ENCODE results near the gene STYXL1. TPM values are rescaled to one million over a fixed set of nuclear protein-coding genes. Genes with fewer than 3 reads are reported as not detected.

STYXL1 gene
- total RNA-seq, 1 experiment from 2014 or later: 21.3 TPM

GRCh38 chr7:76063114-76063513 is 15.3 kb upstream of the STYXL1 start:
- no peaks in the 10 kb centered on the region for H3K27me3 Mint-ChIP-seq (ENCODE audit: low read depth)

GRCh38 chr7:76062254-76062653 is 14.5 kb upstream of the STYXL1 start:
- DNase-seq (ENCODE audit: low spot score) (no peak), ATAC-seq (no peak)
- Mint-ChIP-seq H3K4me3 (no peak overlapping the region), H3K36me3 (peaks cover 79% of the 10 kb centered on the region), H3K27me3 (ENCODE audit: low read depth) (no peaks in the 10 kb centered on the region), H3K27ac (no peak overlapping the region), H3K4me1 (no peaks in the 10 kb centered on the region), H3K9me3 (no peaks in the 10 kb centered on the region)
- TF ChIP-seq MLX (CRISPR knock-in tag; IDR thresholded peaks at IDR 0.05) (no peak), USF2 (CRISPR knock-in tag; IDR thresholded peaks at IDR 0.05) (no peak), E2F1 (CRISPR knock-in tag; IDR thresholded peaks at IDR 0.05) (no peak), JUN (CRISPR knock-in tag; IDR thresholded peaks at IDR 0.05) (no peak), CREB1 (CRISPR knock-in tag; IDR thresholded peaks at IDR 0.05) (no peak), TP53 (CRISPR knock-in tag; IDR thresholded peaks at IDR 0.05) (no peak)
- ChIA-PET CTCF (no interaction called here), POLR2A (no interaction called here)

More at GRCh38 chr7:76063114-76063513, 15.3 kb upstream of the STYXL1 start:
- ATAC-seq: no peak
- no peak overlapping the region for H3K27ac Mint-ChIP-seq
- H3K9me3 Mint-ChIP-seq: no peaks in the 10 kb centered on the region
- ChIA-PET CTCF (no interaction called here), POLR2A (no interaction called here)
- peaks cover 71% of the 10 kb centered on the region for H3K36me3 Mint-ChIP-seq
- no peak overlapping the region for H3K4me3 Mint-ChIP-seq
- DNase-seq (ENCODE audit: low spot score): no peak
- TF ChIP-seq ARID4B (CRISPR knock-in tag; IDR thresholded peaks at IDR 0.05; ENCODE audit: borderline replicate concordance) (no peak), MXD4 (CRISPR knock-in tag; IDR thresholded peaks at IDR 0.05; ENCODE audit: borderline replicate concordance) (no peak), ETV6 (CRISPR knock-in tag; IDR thresholded peaks at IDR 0.05) (no peak), TCF7 (CRISPR knock-in tag; IDR thresholded peaks at IDR 0.05; ENCODE audit: low read depth) (no peak), ZNF425 (CRISPR knock-in tag; conservative IDR thresholded peaks at IDR 0.05) (no peak), ATF3 (CRISPR knock-in tag; conservative IDR thresholded peaks at IDR 0.05) (no peak), CREM (CRISPR knock-in tag; IDR thresholded peaks at IDR 0.05) (no peak)
- no peaks in the 10 kb centered on the region for H3K4me1 Mint-ChIP-seq

Measured in WTC11 (cell line).